ENCODE data around the gene FAM24A.
A peak's percentile ranks its signal among the peaks of the same experiment; 100 is the strongest.

The FAM24A gene

GRCh38 chr10:122931088-122931906 is 20.9 kb downstream of the FAM24A start:
- no peak for DNase-seq

- DNase-seq, result no peak
Measured at GRCh38 chr10:122939133-122939855, 28.9 kb downstream of the FAM24A start.

DNA sequence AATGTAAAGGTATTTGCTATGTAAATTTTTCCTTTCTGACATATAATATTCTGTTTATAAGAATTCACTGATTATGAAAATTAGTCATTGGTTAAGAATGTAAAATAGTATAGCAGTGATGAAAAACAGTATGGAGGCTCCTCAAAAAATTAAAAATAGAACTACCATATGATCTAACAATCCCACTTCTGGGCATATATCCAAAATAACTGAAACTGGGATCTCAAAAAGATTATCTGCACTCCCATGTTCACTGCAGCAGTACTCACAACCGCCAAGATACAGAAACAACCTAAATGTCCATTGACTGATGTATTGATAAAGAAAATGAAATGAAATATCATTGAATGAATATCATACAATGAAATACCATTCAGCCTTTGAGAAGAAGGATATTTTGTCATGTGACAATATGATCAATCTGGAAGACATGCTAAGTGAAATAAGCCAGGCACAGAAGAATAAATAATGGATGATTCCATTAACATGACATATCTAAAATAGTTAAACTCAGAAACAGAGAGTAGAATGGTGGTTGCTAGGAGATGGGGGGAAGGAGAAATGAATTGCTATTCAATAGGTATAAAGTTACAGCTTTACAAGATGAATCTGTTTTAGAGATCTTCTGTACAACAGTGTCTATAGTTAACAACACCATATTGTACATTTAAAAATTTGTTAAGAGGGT is 29.6 kb downstream of the FAM24A start:
- DNase-seq, result no peak

DNA sequence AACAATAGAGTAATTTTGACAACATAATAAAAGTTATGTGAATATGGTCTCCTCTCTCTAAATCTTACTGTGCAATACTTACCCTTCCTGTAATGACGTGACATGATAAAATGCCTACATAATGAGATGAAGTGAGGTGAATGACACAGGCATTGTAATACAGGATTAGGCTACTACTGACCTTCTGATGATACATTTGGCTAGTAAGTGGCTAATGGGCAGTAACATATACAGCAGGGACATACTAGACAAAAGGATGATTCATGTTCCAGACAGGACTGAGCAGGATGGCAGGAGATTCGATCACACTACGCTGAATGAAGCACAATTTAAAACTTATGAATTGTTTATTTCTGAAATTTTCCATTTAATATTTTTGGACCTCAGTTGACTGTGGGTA is 38.9 kb downstream of the FAM24A start:
- DNase-seq, result no peak

DNA sequence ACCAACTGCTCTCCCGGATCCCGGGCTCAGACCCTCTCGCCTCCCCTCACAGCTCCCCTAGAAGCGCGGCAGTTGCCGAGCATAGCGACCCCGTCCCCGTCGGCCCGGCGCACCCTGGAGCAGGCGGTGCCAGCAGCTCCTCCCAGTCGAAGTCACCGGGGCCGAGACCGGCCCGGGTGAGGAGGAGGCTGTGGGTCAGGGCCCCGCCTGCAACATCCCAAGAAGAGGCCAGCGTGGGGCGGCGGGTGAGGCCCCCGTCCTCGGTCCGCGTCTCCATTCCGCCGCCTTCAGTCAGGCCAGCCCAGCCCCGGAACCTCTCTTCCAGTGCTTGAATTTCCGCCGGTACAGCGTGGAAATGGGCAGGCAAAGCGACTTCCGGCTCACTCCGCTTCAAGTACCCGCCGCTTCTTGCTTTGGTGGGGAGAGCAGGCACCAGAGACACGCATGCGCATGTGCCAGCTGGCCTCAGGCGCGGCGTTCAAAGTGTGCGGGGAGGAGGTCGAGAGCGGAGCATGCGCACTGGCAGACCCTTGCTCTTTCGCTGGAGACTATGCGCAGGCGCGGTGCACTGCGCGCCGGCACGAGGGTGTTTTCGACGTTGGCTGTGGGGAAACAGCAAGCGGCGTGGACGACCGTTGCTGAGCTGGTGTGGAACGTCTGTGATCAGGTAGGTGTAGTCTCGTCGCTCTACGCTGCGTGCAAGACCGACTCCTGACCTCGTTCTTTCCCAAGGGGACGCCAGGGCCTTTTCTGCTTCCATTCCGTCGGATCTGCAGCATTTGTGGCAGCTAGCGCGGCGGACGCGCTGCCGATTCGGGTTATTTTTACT is 43.7 kb downstream of the FAM24A start, which contains the start of gene C10orf88:
C10orf88 (minus strand) TSS at position 326 of the 829 bp plus-strand sequence; CDS start at position 277, 49 bp downstream.
- peak; percentile 98 for DNase-seq

- no peak for DNase-seq
Measured at GRCh38 chr10:122954731-122955050, 44.3 kb downstream of the FAM24A start.

- no peak for DNase-seq
Measured at GRCh38 chr10:122955892-122956291, 45.5 kb downstream of the FAM24A start.

- DNase-seq, result no peak
Measured at GRCh38 chr10:122957474-122957873, 47.1 kb downstream of the FAM24A start.

DNA sequence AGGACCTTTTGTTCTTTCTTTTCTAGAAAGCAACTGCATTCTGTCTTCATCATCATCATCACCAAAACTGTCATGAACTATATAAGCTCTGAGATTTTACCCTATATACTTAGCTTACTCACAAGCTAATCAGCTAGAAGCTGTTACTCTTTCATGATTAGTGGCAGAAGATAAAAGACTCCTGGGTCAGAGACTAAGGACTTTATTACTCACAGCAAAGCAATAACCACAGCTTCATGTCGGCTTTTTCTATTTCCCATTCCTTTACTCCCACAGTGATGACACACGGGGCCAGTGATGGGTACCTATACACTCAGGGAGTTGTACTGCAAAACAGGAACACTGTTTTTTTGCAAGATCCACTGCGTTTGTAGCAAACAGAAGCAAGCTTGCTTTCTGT is 52.0 kb downstream of the FAM24A start:
- peak; percentile 17 for DNase-seq

Measured in activated CD4-positive, alpha-beta T cell treated with anti-CD3 and anti-CD28 coated beads for 48 hours (primary cell).